Measurements from ENCODE around the gene C1QTNF6.

C1QTNF6 gene

GRCh38 chr22:37180531-37181231 is 7.4 kb downstream of the C1QTNF6 start:
- in situ Hi-C loops (cut with MboI; ENCODE audit: low sequenced_read_pairs, unreplicated experiment) = no loop called here
- no peak for DNase-seq (ENCODE audit: low spot score)
- TF ChIP-seq CTCF (IDR thresholded peaks at IDR 0.05; ENCODE audit: borderline replicate concordance, control extremely low read depth, extremely low read depth, insufficient read depth, missing control alignments) = no peak

GRCh38 chr22:37179622-37180420 is 8.2 kb downstream of the C1QTNF6 start:
- DNase-seq (ENCODE audit: low spot score) = no peak
- TF ChIP-seq CTCF (IDR thresholded peaks at IDR 0.05; ENCODE audit: borderline replicate concordance, control extremely low read depth, extremely low read depth, insufficient read depth, missing control alignments) = no peak
- in situ Hi-C loops (cut with MboI; ENCODE audit: low sequenced_read_pairs, unreplicated experiment) = no loop called here

DNA sequence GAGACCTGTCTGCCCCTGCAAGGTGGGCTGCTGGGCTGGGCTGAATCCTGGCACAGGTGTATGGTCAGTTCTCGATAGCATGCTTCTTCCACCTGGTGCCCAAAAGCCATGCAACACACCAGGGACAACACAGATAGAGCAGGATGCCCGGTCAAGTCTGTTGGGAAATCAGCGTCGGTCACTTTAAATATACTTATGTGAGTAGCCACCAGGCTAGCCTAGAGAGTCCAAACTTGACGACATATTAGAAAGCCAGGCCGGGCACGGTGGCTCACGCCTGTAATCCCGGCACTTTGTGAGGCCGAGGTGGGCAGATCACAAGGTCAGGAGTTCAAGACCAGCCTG is 8.9 kb downstream of the C1QTNF6 start:
- in situ Hi-C loops (cut with MboI; ENCODE audit: low sequenced_read_pairs, unreplicated experiment) = no loop called here
- TF ChIP-seq CTCF (IDR thresholded peaks at IDR 0.05; ENCODE audit: borderline replicate concordance, control extremely low read depth, extremely low read depth, insufficient read depth, missing control alignments) = no peak
- DNase-seq (ENCODE audit: low spot score) = no peak

GRCh38 chr22:37178350-37179125 is 9.5 kb downstream of the C1QTNF6 start:
- in situ Hi-C loops (cut with MboI; ENCODE audit: low sequenced_read_pairs, unreplicated experiment) = no loop called here
- no peak for DNase-seq (ENCODE audit: low spot score)

GRCh38 chr22:37177755-37178154 is 10.3 kb downstream of the C1QTNF6 start:
- DNase-seq (ENCODE audit: low spot score) = no peak
- no peak for TF ChIP-seq CTCF (IDR thresholded peaks at IDR 0.05; ENCODE audit: borderline replicate concordance, control extremely low read depth, extremely low read depth, insufficient read depth, missing control alignments)
- in situ Hi-C loops (cut with MboI; ENCODE audit: low sequenced_read_pairs, unreplicated experiment) = no loop called here

More at GRCh38 chr22:37178350-37179125, 9.5 kb downstream of the C1QTNF6 start:
- no peak for TF ChIP-seq CTCF (IDR thresholded peaks at IDR 0.05; ENCODE audit: borderline replicate concordance, control extremely low read depth, extremely low read depth, insufficient read depth, missing control alignments)

DNA sequence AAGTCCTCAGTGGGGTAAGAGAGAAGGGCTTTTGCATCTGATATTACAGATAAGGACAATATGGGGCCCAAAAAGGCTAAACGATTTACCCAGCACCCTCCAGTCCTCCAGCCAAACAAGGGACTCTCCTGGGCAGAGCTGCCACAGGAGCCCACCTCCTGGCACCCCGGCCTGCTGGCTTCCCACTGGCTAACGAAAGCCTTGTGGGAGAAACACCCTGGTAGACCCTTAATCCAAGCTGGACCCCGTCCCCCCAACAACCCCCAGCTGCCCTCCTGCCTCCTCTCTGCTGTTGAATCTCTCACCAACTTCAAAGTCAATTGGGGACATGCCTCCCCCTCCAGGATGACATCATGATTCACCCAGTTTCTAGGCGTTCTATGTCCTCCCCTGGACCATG is 10.8 kb downstream of the C1QTNF6 start:
- in situ Hi-C loops (cut with MboI; ENCODE audit: low sequenced_read_pairs, unreplicated experiment) = no loop called here
- DNase-seq (ENCODE audit: low spot score) = peak; percentile 32
- no peak for TF ChIP-seq CTCF (IDR thresholded peaks at IDR 0.05; ENCODE audit: borderline replicate concordance, control extremely low read depth, extremely low read depth, insufficient read depth, missing control alignments)
